Activated CD8-positive, alpha-beta memory T cell treated with anti-CD3 and anti-CD28 coated beads, Interleukin-2, amount 50 U/mL, for 24 hours (primary cell): Measurements from ENCODE around the gene MNS1.
"Not testable (repeated sequence)": the region's sequence is repeated elsewhere in the genome, so short reads cannot be mapped to it uniquely, and the experiment has no call there.

ENCODE experiments used
- DNase-seq: peaks from one replicate; pipeline ENCODE4 v3.0.0-alpha.2; 2020; ENCODE audit errors: extremely low read depth

MNS1 gene

GRCh38 chr15:56445746-56446145 lies 19.2 kb downstream of the MNS1 start:
- no peak for DNase-seq

GRCh38 chr15:56442354-56442753 lies 22.6 kb downstream of the MNS1 start:
- DNase-seq = no peak

- DNase-seq = no peak
Observed at GRCh38 chr15:56440214-56440770, 24.6 kb downstream of the MNS1 start.

- no peak for DNase-seq
Observed at GRCh38 chr15:56432304-56432703, 32.6 kb downstream of the MNS1 start.

GRCh38 chr15:56428821-56429458 lies 36.0 kb downstream of the MNS1 start:
- no peak for DNase-seq

- DNase-seq = no peak
Observed at GRCh38 chr15:56425976-56426375, 39.0 kb downstream of the MNS1 start.

GRCh38 chr15:56425276-56425675 lies 39.7 kb downstream of the MNS1 start:
- no peak for DNase-seq

- DNase-seq = not testable (repeated sequence)
Observed at GRCh38 chr15:56413114-56413733, 51.7 kb downstream of the MNS1 start.

- no peak for DNase-seq
Observed at GRCh38 chr15:56411122-56411749, 53.7 kb downstream of the MNS1 start.

GRCh38 chr15:56410721-56411120 lies 54.2 kb downstream of the MNS1 start:
- no peak for DNase-seq

GRCh38 chr15:56399209-56399608 lies 65.7 kb downstream of the MNS1 start:
- not testable (repeated sequence) for DNase-seq

GRCh38 chr15:56397325-56397724 lies 67.6 kb downstream of the MNS1 start:
- DNase-seq = not testable (repeated sequence)

- DNase-seq = no peak
Observed at GRCh38 chr15:56394909-56395308, 70.0 kb downstream of the MNS1 start.

- no peak for DNase-seq
Observed at GRCh38 chr15:56393277-56393676, 71.7 kb downstream of the MNS1 start.

- no peak for DNase-seq
Observed at GRCh38 chr15:56390739-56391267, 74.1 kb downstream of the MNS1 start.

- DNase-seq = no peak
Observed at GRCh38 chr15:56385908-56386307, 79.0 kb downstream of the MNS1 start.

- no peak for DNase-seq
Observed at GRCh38 chr15:56383010-56383409, 81.9 kb downstream of the MNS1 start.
